MCF 10A (cell line): ENCODE data around the gene AKR7A2. TPM values are rescaled to one million over a fixed set of nuclear protein-coding genes. Genes with fewer than 3 reads are reported as not detected.
A peak's percentile ranks its signal among the peaks of the same experiment; 100 is the strongest.
"Not testable (repeated sequence)": the region's sequence is repeated elsewhere in the genome, so short reads cannot be mapped to it uniquely, and the experiment has no call there.

Source experiments
- BruUV-seq: library from RNA; stranded (reverse); fragments of 400-500 nt; replicated peaks from 2 replicates; lab custom pipeline; 2021; lab: Mats Ljungman, UMichigan
- CTCF ChIA-PET: fragments of 300-600 bp; sonication (Branson Sonifier 250); formaldehyde crosslinking; extraction: SDS; loops from one replicate; lab custom pipeline; 2021; ENCODE audit warnings: antibody characterized with exemption, inconsistent platforms; lab: Yijun Ruan, JAX
- POLR2A ChIA-PET: fragments of 300-600, 350-650 bp; sonication (Branson Sonifier 250); formaldehyde crosslinking; extraction: SDS; loops from one replicate; lab custom pipeline; 2020; ENCODE audit warnings: antibody characterized with exemption, inconsistent platforms; lab: Yijun Ruan, JAX
- DNase-seq: peaks from one replicate; pipeline ENCODE4 v3.0.0-alpha.2; 2018; ENCODE audit not compliant: unreplicated experiment
- H3K27ac Mint-ChIP-seq: one replicate; pipeline ENCODE4 v1.8.0; 2022; ENCODE audit warnings: mild to moderate bottlenecking, low read depth, mixed read lengths; ENCODE audit not compliant: unreplicated experiment
- H3K27me3 Mint-ChIP-seq: one replicate; pipeline ENCODE4 v1.8.0; 2022; ENCODE audit warnings: mixed read lengths; ENCODE audit not compliant: insufficient read depth, unreplicated experiment
- H3K36me3 Mint-ChIP-seq: one replicate; pipeline ENCODE4 v1.8.0; 2022; ENCODE audit warnings: mild to moderate bottlenecking, moderate library complexity, mixed read lengths; ENCODE audit not compliant: insufficient read depth, unreplicated experiment
- H3K4me1 Mint-ChIP-seq: one replicate; pipeline ENCODE4 v1.8.0; 2022; ENCODE audit warnings: mixed read lengths; ENCODE audit not compliant: insufficient read depth, unreplicated experiment
- H3K4me3 Mint-ChIP-seq: one replicate; pipeline ENCODE4 v1.8.0; 2022; ENCODE audit warnings: mild to moderate bottlenecking, moderate library complexity, mixed read lengths; ENCODE audit not compliant: unreplicated experiment
- H3K9me3 Mint-ChIP-seq: one replicate; pipeline ENCODE4 v1.8.0; 2022; ENCODE audit warnings: mixed read lengths; ENCODE audit not compliant: unreplicated experiment
- intact Hi-C: fragments of 100-400 bp; cut with micrococcal nuclease; formaldehyde crosslinking; loops from 2 replicates; pipeline ENCODE4 v1.14.1; 2022
- total RNA-seq: library from RNA; stranded (reverse); gene quantifications from 2 replicates; pipeline ENCODE4 v1.2.3, GENCODE V29; 2022
- TF ChIP-seq, protein P1 (sequence below): fragments of 200-600 bp; IDR thresholded peaks from one replicate; pipeline ENCODE4 v1.8.0; 2022; ENCODE audit warnings: antibody characterized with exemption, mild to moderate bottlenecking; ENCODE audit not compliant: unreplicated experiment

Gene AKR7A2
- total RNA-seq, 1 experiment from 2014 or later = 28.7 TPM

- ChIA-PET CTCF (no interaction called here), POLR2A (no interaction called here)
- peaks cover 12% of the 10 kb centered on the region for H3K4me1 Mint-ChIP-seq
- H3K27me3 Mint-ChIP-seq = no peaks in the 10 kb centered on the region
- peaks cover 51% of the 10 kb centered on the region for H3K36me3 Mint-ChIP-seq
- DNase-seq = no peak
- no TSS peak for BruUV-seq
- no peaks in the 10 kb centered on the region for H3K9me3 Mint-ChIP-seq
- intact Hi-C loops = no loop called here
- no peak overlapping the region for H3K4me3 Mint-ChIP-seq
- TF ChIP-seq, protein P1, sequence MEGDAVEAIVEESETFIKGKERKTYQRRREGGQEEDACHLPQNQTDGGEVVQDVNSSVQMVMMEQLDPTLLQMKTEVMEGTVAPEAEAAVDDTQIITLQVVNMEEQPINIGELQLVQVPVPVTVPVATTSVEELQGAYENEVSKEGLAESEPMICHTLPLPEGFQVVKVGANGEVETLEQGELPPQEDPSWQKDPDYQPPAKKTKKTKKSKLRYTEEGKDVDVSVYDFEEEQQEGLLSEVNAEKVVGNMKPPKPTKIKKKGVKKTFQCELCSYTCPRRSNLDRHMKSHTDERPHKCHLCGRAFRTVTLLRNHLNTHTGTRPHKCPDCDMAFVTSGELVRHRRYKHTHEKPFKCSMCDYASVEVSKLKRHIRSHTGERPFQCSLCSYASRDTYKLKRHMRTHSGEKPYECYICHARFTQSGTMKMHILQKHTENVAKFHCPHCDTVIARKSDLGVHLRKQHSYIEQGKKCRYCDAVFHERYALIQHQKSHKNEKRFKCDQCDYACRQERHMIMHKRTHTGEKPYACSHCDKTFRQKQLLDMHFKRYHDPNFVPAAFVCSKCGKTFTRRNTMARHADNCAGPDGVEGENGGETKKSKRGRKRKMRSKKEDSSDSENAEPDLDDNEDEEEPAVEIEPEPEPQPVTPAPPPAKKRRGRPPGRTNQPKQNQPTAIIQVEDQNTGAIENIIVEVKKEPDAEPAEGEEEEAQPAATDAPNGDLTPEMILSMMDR = no peak
- H3K27ac Mint-ChIP-seq = no peak overlapping the region
Observed at GRCh38 chr1:19305880-19306279, 6.1 kb downstream of the AKR7A2 start.

- peaks cover 51% of the 10 kb centered on the region for H3K36me3 Mint-ChIP-seq
- H3K4me1 Mint-ChIP-seq, intact Hi-C loops, H3K27me3 Mint-ChIP-seq, H3K9me3 Mint-ChIP-seq, CTCF ChIA-PET, POLR2A ChIA-PET, H3K27ac Mint-ChIP-seq, H3K4me3 Mint-ChIP-seq, DNase-seq, BruUV-seq: not testable (repeated sequence)
Observed at GRCh38 chr1:19304081-19304480, 7.9 kb downstream of the AKR7A2 start.

GRCh38 chr1:19300211-19300610 lies 11.7 kb downstream of the AKR7A2 start:
- intact Hi-C loops = no loop called here
- H3K4me1 Mint-ChIP-seq = no peaks in the 10 kb centered on the region
- H3K4me3 Mint-ChIP-seq = no peak overlapping the region
- CTCF ChIA-PET = no interaction called here
- no peak for DNase-seq
- H3K27ac Mint-ChIP-seq = no peak overlapping the region
- BruUV-seq = no TSS peak
- TF ChIP-seq, protein P1 = no peak
- POLR2A ChIA-PET = no interaction called here
- peaks cover 9% of the 10 kb centered on the region for H3K9me3 Mint-ChIP-seq
- H3K36me3 Mint-ChIP-seq = peaks cover 28% of the 10 kb centered on the region
- H3K27me3 Mint-ChIP-seq = no peaks in the 10 kb centered on the region

- intact Hi-C loops = no loop called here
- ChIA-PET CTCF (no interaction called here), POLR2A (interaction anchor here (1.0 kb wide), 1 partner anchor 8 kb away, joined by 3 read pairs; no protein-coding TSS in a partner anchor)
- no peak overlapping the region for H3K27ac Mint-ChIP-seq
- no peak for DNase-seq
- H3K4me1 Mint-ChIP-seq = no peaks in the 10 kb centered on the region
- H3K4me3 Mint-ChIP-seq = no peak overlapping the region
- TF ChIP-seq, protein P1 = no peak
- H3K27me3 Mint-ChIP-seq = no peaks in the 10 kb centered on the region
- BruUV-seq = no TSS peak
- peaks cover 20% of the 10 kb centered on the region for H3K9me3 Mint-ChIP-seq
- no peaks in the 10 kb centered on the region for H3K36me3 Mint-ChIP-seq
Observed at GRCh38 chr1:19294638-19295037, 17.3 kb downstream of the AKR7A2 start.

DNA sequence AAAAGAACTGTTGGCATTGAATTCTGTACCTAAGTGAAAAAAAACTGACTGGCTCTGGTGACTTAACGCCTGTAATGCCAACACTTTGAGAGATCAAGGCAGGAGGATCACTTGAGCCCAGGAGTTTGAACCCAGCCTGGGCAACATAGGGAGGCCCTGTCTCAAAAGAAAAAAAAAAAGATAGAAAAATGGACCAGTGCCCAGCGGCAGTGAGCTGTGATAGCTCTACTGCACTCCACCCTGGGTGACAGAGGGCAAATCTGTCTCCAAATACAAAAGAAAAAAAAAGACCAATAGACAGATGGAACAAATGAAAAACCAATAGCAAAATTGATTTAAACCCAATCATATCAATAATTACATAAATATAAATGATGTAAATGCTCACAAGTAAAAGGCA lies 22.7 kb downstream of the AKR7A2 start:
- intact Hi-C loops = no loop called here
- no peak for DNase-seq
- Mint-ChIP-seq H3K4me1 (no peaks in the 10 kb centered on the region), H3K27ac (no peak overlapping the region), H3K27me3 (no peaks in the 10 kb centered on the region), H3K36me3 (no peaks in the 10 kb centered on the region), H3K9me3 (peaks cover 8% of the 10 kb centered on the region), H3K4me3 (peak overlapping the region; percentile 41)
- no TSS peak for BruUV-seq
- TF ChIP-seq, protein P1 = no peak
- CTCF ChIA-PET = no interaction called here
- POLR2A ChIA-PET = no interaction called here

GRCh38 chr1:19288324-19289241 lies 23.4 kb downstream of the AKR7A2 start, which contains the start of gene AKR7A3:
TSS of gene AKR7A3 (minus strand) at chr1:19288770. CDS start at chr1:19288709, 61 bp downstream.
- H3K27ac Mint-ChIP-seq, H3K27me3 Mint-ChIP-seq, H3K9me3 Mint-ChIP-seq, H3K4me1 Mint-ChIP-seq, H3K36me3 Mint-ChIP-seq, DNase-seq, POLR2A ChIA-PET, CTCF ChIA-PET, intact Hi-C loops, BruUV-seq: not testable (repeated sequence)
- peak within 1 kb of the TSS; percentile 41 for H3K4me3 Mint-ChIP-seq
